Liver (tissue), 3 donors: ENCODE results near the gene SUPT5H.

ENCODE experiments used
- FOXA1 ChIP-seq: IDR thresholded peaks from 2 replicates; pipeline ENCODE4 v1.6.1; 2016; ENCODE audit warnings: antibody characterized with exemption
- HNF4A ChIP-seq, 2 donors: conservative IDR thresholded peaks; 2 replicates each; pipeline ENCODE4 v1.6.1; 2016; ENCODE audit warnings: antibody characterized with exemption in 2 of 2, mild to moderate bottlenecking in 2 of 2
- RAD21 ChIP-seq, 2 donors: IDR thresholded peaks; 2 replicates each; pipeline ENCODE4 v1.6.1; 2016; ENCODE audit warnings: antibody characterized with exemption in 2 of 2, mild to moderate bottlenecking in 2 of 2
- RXRA ChIP-seq, 2 donors: IDR thresholded peaks; 2 replicates each; pipeline ENCODE4 v1.6.1; 2017 to 2018; ENCODE audit warnings: antibody characterized with exemption in 2 of 2, mild to moderate bottlenecking in 1 of 2
- TAF1 ChIP-seq: conservative IDR thresholded peaks from 2 replicates; pipeline ENCODE4 v1.6.1; 2016; ENCODE audit warnings: antibody characterized with exemption, mild to moderate bottlenecking
- YY1 ChIP-seq: IDR thresholded peaks from 2 replicates; pipeline ENCODE4 v1.6.1; 2016; ENCODE audit warnings: antibody characterized with exemption, mild to moderate bottlenecking
- TF ChIP-seq, protein P1 (sequence below): fragments of 150-350 bp; IDR thresholded peaks from 2 replicates; pipeline ENCODE4 v1.5.1; 2017; ENCODE audit warnings: improper control_type of control experiment, low read depth, low read length; ENCODE audit not compliant: missing input control
- TF ChIP-seq, protein P2 (sequence below): IDR thresholded peaks from 2 replicates; pipeline ENCODE4 v1.6.1; 2016; ENCODE audit warnings: antibody characterized with exemption
- TF ChIP-seq, protein P3 (sequence below): IDR thresholded peaks from 2 replicates; pipeline ENCODE4 v1.6.1; 2016; ENCODE audit warnings: antibody characterized with exemption, mild to moderate bottlenecking
- donor health status: healthy.
- donor health status: healthy.

DNA sequence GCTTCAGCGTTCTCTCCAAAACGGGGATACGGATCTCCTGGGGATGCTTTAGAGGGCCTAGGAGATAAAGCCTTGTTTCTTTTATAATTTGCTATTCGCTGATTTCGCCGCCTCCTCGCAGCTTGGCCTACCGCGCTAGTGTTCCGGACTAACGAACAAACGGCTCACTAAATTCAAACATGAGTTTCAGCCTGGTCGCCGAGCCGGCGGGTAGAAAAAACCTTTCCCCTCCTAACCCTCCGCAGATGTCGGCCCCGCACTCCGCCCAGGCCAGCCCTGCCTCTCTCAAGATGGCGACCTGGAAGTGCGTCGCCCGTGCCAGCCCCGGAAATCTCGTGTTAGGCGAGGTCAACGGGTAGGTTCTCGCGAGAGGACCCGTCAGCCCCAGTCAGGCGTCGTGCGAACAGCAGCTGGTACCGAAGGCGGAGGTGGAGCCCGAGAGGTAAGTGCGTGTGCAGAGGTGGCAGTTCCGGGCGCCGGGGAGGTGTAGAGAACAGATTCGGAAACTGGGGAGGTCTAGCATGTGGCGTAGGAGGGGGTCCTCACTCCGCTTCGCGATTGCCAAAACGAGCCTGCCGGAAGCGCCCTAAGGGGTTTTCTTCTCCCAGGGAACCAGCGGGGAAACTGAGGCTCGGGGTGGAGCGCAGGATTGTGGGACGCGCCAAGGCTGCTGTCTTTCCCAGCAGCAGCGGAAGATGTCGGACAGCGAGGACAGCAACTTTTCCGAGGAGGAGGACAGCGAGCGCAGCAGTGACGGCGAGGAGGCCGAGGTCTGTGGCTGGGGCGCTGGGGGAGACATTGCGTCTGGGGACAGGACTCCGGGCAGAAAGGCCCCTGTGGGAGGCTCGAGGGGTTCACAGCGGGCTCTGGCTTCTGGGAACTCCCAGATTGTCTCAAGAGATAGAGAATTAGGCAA lies at the start of gene SUPT5H:
- TF ChIP-seq, protein P1, sequence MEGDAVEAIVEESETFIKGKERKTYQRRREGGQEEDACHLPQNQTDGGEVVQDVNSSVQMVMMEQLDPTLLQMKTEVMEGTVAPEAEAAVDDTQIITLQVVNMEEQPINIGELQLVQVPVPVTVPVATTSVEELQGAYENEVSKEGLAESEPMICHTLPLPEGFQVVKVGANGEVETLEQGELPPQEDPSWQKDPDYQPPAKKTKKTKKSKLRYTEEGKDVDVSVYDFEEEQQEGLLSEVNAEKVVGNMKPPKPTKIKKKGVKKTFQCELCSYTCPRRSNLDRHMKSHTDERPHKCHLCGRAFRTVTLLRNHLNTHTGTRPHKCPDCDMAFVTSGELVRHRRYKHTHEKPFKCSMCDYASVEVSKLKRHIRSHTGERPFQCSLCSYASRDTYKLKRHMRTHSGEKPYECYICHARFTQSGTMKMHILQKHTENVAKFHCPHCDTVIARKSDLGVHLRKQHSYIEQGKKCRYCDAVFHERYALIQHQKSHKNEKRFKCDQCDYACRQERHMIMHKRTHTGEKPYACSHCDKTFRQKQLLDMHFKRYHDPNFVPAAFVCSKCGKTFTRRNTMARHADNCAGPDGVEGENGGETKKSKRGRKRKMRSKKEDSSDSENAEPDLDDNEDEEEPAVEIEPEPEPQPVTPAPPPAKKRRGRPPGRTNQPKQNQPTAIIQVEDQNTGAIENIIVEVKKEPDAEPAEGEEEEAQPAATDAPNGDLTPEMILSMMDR: no peak
- TF ChIP-seq, protein P2, sequence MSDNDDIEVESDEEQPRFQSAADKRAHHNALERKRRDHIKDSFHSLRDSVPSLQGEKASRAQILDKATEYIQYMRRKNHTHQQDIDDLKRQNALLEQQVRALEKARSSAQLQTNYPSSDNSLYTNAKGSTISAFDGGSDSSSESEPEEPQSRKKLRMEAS: peak; percentile 81
- TF ChIP-seq YY1 (peak; percentile 99), RXRA (IDR thresholded peaks at IDR 0.05) (peak; percentile 83 to 94), RAD21 (IDR thresholded peaks at IDR 0.05) (peak; percentile 16 to 38), TAF1 (no peak), HNF4A (conservative IDR thresholded peaks at IDR 0.05) (peak in 1 of 2 donors; percentile 4), FOXA1 (no peak)
- TF ChIP-seq, protein P3, sequence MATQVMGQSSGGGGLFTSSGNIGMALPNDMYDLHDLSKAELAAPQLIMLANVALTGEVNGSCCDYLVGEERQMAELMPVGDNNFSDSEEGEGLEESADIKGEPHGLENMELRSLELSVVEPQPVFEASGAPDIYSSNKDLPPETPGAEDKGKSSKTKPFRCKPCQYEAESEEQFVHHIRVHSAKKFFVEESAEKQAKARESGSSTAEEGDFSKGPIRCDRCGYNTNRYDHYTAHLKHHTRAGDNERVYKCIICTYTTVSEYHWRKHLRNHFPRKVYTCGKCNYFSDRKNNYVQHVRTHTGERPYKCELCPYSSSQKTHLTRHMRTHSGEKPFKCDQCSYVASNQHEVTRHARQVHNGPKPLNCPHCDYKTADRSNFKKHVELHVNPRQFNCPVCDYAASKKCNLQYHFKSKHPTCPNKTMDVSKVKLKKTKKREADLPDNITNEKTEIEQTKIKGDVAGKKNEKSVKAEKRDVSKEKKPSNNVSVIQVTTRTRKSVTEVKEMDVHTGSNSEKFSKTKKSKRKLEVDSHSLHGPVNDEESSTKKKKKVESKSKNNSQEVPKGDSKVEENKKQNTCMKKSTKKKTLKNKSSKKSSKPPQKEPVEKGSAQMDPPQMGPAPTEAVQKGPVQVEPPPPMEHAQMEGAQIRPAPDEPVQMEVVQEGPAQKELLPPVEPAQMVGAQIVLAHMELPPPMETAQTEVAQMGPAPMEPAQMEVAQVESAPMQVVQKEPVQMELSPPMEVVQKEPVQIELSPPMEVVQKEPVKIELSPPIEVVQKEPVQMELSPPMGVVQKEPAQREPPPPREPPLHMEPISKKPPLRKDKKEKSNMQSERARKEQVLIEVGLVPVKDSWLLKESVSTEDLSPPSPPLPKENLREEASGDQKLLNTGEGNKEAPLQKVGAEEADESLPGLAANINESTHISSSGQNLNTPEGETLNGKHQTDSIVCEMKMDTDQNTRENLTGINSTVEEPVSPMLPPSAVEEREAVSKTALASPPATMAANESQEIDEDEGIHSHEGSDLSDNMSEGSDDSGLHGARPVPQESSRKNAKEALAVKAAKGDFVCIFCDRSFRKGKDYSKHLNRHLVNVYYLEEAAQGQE: no peak
